Measurements from ENCODE around the gene DNAJC3. TPM values are rescaled to one million over a fixed set of nuclear protein-coding genes. Genes with fewer than 3 reads are reported as not detected.
"Not testable (repeated sequence)": the region's sequence is repeated elsewhere in the genome, so short reads cannot be mapped to it uniquely, and the experiment has no call there.

DNAJC3 gene
- total RNA-seq, 1 donor: 85.1 TPM

- H3K4me3 ChIP-seq (ENCODE audit: low read depth, low read length): no peak overlapping the region
- DNase-seq (ENCODE audit: low read depth): no peak
- TF ChIP-seq CTCF (IDR thresholded peaks at IDR 0.05; ENCODE audit: insufficient read depth, low read depth, low read length): no peak
Measured at GRCh38 chr13:95706356-95706755, 29.4 kb downstream of the DNAJC3 start.

- no peak for DNase-seq (ENCODE audit: low read depth)
- TF ChIP-seq CTCF (IDR thresholded peaks at IDR 0.05; ENCODE audit: insufficient read depth, low read depth, low read length): no peak
Measured at GRCh38 chr13:95707035-95707434, 30.1 kb downstream of the DNAJC3 start.

GRCh38 chr13:95707442-95708390 lies 30.8 kb downstream of the DNAJC3 start:
- no peak for DNase-seq (ENCODE audit: low read depth)
- TF ChIP-seq CTCF (IDR thresholded peaks at IDR 0.05; ENCODE audit: insufficient read depth, low read depth, low read length): no peak
- H3K4me3 ChIP-seq (ENCODE audit: low read depth, low read length): no peak overlapping the region

More at GRCh38 chr13:95707035-95707434, 30.1 kb downstream of the DNAJC3 start:
- H3K4me3 ChIP-seq (ENCODE audit: low read depth, low read length): no peak overlapping the region

GRCh38 chr13:95708391-95708774 lies 31.4 kb downstream of the DNAJC3 start:
- H3K4me3 ChIP-seq (ENCODE audit: low read depth, low read length): no peak overlapping the region
- DNase-seq (ENCODE audit: low read depth): no peak
- no peak for TF ChIP-seq CTCF (IDR thresholded peaks at IDR 0.05; ENCODE audit: insufficient read depth, low read depth, low read length)

- TF ChIP-seq CTCF (IDR thresholded peaks at IDR 0.05; ENCODE audit: insufficient read depth, low read depth, low read length): no peak
- DNase-seq (ENCODE audit: low read depth): peak; percentile 55
- no peak overlapping the region for H3K4me3 ChIP-seq (ENCODE audit: low read depth, low read length)
Measured at GRCh38 chr13:95708811-95709500, 32.0 kb downstream of the DNAJC3 start.

- no peak for TF ChIP-seq CTCF (IDR thresholded peaks at IDR 0.05; ENCODE audit: insufficient read depth, low read depth, low read length)
- no peak overlapping the region for H3K4me3 ChIP-seq (ENCODE audit: low read depth, low read length)
- DNase-seq (ENCODE audit: low read depth): peak; percentile 53
Measured at GRCh38 chr13:95710313-95710712, 33.4 kb downstream of the DNAJC3 start.

GRCh38 chr13:95712846-95713245 lies 35.9 kb downstream of the DNAJC3 start:
- not testable (repeated sequence) for H3K4me3 ChIP-seq (ENCODE audit: low read depth, low read length); DNase-seq (ENCODE audit: low read depth)

Measured in fibroblast of villous mesenchyme (primary cell).